SU-DHL-6 (cell line): ENCODE data around the gene SCG2.

ENCODE experiments used
- H2AFZ ChIP-seq: fragments of 200-600 bp; sonication (generic); 2 replicates; pipeline ENCODE4 v1.6.1; 2014; ENCODE audit warnings: low read depth, mild to moderate bottlenecking, moderate library complexity, mixed read lengths, antibody characterized with exemption, low read length; ENCODE audit not compliant: severe bottlenecking
- H3F3A ChIP-seq: fragments of 200-600 bp; shearing (Covaris generic); 2 replicates; pipeline ENCODE4 v1.6.0; 2016; ENCODE audit warnings: antibody characterized with exemption, mild to moderate bottlenecking; ENCODE audit not compliant: insufficient read depth
- H3K27ac ChIP-seq: fragments of 200-600 bp; sonication (generic); 2 replicates; pipeline ENCODE4 v1.5.1; 2016; ENCODE audit warnings: low read depth, mild to moderate bottlenecking, low read length, moderate library complexity, mixed read lengths
- H3K27me3 ChIP-seq: fragments of 200-600 bp; sonication (generic), shearing (Covaris generic); 2 replicates; pipeline ENCODE4 v1.6.0; 2014; ENCODE audit warnings: mild to moderate bottlenecking, low read length
- H3K36me3 ChIP-seq: fragments of 200-600 bp; sonication (generic); 2 replicates; pipeline ENCODE4 v1.6.1; 2014; ENCODE audit warnings: mild to moderate bottlenecking, low read length, mixed read lengths
- H3K4me2 ChIP-seq: fragments of 300-600, 200-600 bp; shearing (Covaris generic), sonication (generic); 2 replicates; pipeline ENCODE4 v1.6.0; 2014; ENCODE audit warnings: low read length, low read depth, mild to moderate bottlenecking; ENCODE audit not compliant: poor library complexity, severe bottlenecking
- H3K4me3 ChIP-seq: fragments of 200-600 bp; sonication (generic); 2 replicates; pipeline ENCODE4 v1.5.1; 2014; ENCODE audit warnings: antibody characterized with exemption, low read length, mild to moderate bottlenecking, mixed read lengths; ENCODE audit not compliant: insufficient read depth, poor library complexity, severe bottlenecking
- H3K79me2 ChIP-seq: fragments of 200-600 bp; sonication (generic); 2 replicates; pipeline ENCODE4 v1.6.1; 2014; ENCODE audit warnings: mild to moderate bottlenecking, low read length, moderate library complexity; ENCODE audit not compliant: insufficient read depth
- H3K9ac ChIP-seq: fragments of 200-600 bp; sonication (generic); 2 replicates; pipeline ENCODE4 v1.7.0; 2014; ENCODE audit warnings: mild to moderate bottlenecking, low read length
- H3K9me2 ChIP-seq: fragments of 200-600 bp; sonication (generic); replicated peaks from 2 replicates; pipeline ENCODE4 v1.6.1; 2014; ENCODE audit warnings: low read length; ENCODE audit not compliant: insufficient read depth
- H3K9me3 ChIP-seq: fragments of 200-600 bp; sonication (generic); 2 replicates; pipeline ENCODE4 v1.6.1; 2014; ENCODE audit warnings: low read length, mixed read lengths; ENCODE audit not compliant: insufficient read depth
- H4K20me1 ChIP-seq: fragments of 200-600 bp; sonication (generic); 2 replicates; pipeline ENCODE4 v1.6.1; 2014; ENCODE audit warnings: low read depth, mild to moderate bottlenecking, antibody characterized with exemption, low read length, moderate library complexity, mixed read lengths
- CTCF ChIP-seq: fragments of 200-600 bp; sonication (generic); IDR thresholded peaks from one replicate; pipeline ENCODE4 v1.5.1; 2017; ENCODE audit warnings: antibody characterized with exemption, mild to moderate bottlenecking, low read length, moderate library complexity; ENCODE audit not compliant: insufficient read depth, poor library complexity, severe bottlenecking
- EZH2phosphoT487 ChIP-seq: fragments of 200-600 bp; sonication (generic), shearing (Covaris generic); conservative IDR thresholded peaks from 2 replicates; pipeline ENCODE4 v1.6.1; 2018; ENCODE audit warnings: mild to moderate bottlenecking, antibody characterized with exemption, low read length, moderate library complexity, mixed read lengths

Gene SCG2

GRCh38 chr2:223618172-223619035 lies 16.2 kb upstream of the SCG2 start:
- Histone ChIP-seq H3K9ac (no peak overlapping the region), H3K4me2 (no peak overlapping the region), H4K20me1 (no peaks in the 10 kb centered on the region), H3K27me3 (no peaks in the 10 kb centered on the region), H2AFZ (no peak overlapping the region), H3K79me2 (no peaks in the 10 kb centered on the region), H3K4me3 (no peak overlapping the region), H3K9me2 (no peaks in the 10 kb centered on the region), H3K27ac (no peak overlapping the region), H3F3A (no peaks in the 10 kb centered on the region), H3K36me3 (no peaks in the 10 kb centered on the region), H3K9me3 (no peaks in the 10 kb centered on the region)
- TF ChIP-seq EZH2phosphoT487 (no peak), CTCF (no peak)

GRCh38 chr2:223614534-223614933 lies 12.4 kb upstream of the SCG2 start:
- H3K4me2 ChIP-seq = no peak overlapping the region
- no peak overlapping the region for H3K9ac ChIP-seq
- H3K27ac ChIP-seq = no peak overlapping the region
- no peak overlapping the region for H2AFZ ChIP-seq
- no peaks in the 10 kb centered on the region for H3K9me2 ChIP-seq
- no peak overlapping the region for H3K4me3 ChIP-seq
- H4K20me1 ChIP-seq = no peaks in the 10 kb centered on the region
- no peaks in the 10 kb centered on the region for H3K36me3 ChIP-seq
- no peaks in the 10 kb centered on the region for H3F3A ChIP-seq
- TF ChIP-seq CTCF (no peak), EZH2phosphoT487 (no peak)
- H3K27me3 ChIP-seq = no peaks in the 10 kb centered on the region
- no peaks in the 10 kb centered on the region for H3K79me2 ChIP-seq
- no peaks in the 10 kb centered on the region for H3K9me3 ChIP-seq

- Histone ChIP-seq H3K9ac (no peak overlapping the region), H3K9me2 (no peaks in the 10 kb centered on the region), H3K4me3 (no peak overlapping the region), H3K27ac (no peak overlapping the region), H2AFZ (no peak overlapping the region), H3K4me2 (no peak overlapping the region), H3F3A (no peaks in the 10 kb centered on the region), H4K20me1 (no peaks in the 10 kb centered on the region), H3K27me3 (no peaks in the 10 kb centered on the region), H3K79me2 (no peaks in the 10 kb centered on the region), H3K36me3 (no peaks in the 10 kb centered on the region), H3K9me3 (no peaks in the 10 kb centered on the region)
- no peak for TF ChIP-seq CTCF
- TF ChIP-seq EZH2phosphoT487 = no peak
Observed at GRCh38 chr2:223613017-223613950, 11.1 kb upstream of the SCG2 start.
